GM19025 (cell line): ENCODE measurements around the gene RADIL.
"Not testable (repeated sequence)": the region's sequence is repeated elsewhere in the genome, so short reads cannot be mapped to it uniquely, and the experiment has no call there.

Source experiments
- ATAC-seq: cut with Tn5 transposase; IDR thresholded peaks from one replicate; pipeline ENCODE4 v1.9.1; 2021; ENCODE audit warnings: mild to moderate bottlenecking, low read depth, moderate library complexity; ENCODE audit not compliant: unreplicated experiment

RADIL gene, protein sequence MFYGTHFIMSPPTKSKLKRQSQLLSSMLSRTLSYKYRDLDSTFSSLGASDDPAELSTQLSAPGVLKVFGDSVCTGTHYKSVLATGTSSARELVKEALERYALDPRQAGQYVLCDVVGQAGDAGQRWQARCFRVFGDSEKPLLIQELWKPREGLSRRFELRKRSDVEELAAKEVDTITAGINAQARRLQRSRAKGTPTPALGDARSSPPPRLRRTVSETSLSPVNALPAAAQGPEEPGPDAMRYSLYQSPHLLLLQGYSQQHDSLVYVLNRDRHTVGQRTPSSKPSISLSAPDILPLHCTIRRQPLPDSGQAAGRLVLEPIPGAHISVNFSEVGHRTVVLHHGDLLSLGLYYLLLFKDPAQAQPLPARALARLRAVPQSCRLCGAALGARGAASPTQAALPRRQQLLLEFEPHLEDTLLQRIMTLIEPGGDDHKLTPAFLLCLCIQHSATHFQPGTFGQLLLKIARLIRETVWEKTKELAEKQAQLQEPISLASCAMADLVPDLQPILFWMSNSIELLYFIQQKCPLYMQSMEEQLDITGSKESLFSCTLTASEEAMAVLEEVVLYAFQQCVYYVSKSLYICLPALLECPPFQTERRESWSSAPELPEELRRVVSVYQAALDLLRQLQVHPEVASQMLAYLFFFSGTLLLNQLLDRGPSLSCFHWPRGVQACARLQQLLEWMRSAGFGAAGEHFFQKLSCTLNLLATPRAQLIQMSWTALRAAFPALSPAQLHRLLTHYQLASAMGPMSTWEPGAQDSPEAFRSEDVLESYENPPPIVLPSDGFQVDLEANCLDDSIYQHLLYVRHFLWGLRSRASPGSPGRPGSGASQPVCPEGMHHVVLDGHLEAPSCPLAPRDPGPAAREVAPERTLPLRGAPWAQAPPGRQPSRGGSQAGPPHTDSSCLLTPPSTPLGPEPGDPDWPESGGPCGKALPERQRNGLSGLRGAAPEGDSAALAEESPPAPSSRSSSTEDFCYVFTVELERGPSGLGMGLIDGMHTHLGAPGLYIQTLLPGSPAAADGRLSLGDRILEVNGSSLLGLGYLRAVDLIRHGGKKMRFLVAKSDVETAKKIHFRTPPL

DNA sequence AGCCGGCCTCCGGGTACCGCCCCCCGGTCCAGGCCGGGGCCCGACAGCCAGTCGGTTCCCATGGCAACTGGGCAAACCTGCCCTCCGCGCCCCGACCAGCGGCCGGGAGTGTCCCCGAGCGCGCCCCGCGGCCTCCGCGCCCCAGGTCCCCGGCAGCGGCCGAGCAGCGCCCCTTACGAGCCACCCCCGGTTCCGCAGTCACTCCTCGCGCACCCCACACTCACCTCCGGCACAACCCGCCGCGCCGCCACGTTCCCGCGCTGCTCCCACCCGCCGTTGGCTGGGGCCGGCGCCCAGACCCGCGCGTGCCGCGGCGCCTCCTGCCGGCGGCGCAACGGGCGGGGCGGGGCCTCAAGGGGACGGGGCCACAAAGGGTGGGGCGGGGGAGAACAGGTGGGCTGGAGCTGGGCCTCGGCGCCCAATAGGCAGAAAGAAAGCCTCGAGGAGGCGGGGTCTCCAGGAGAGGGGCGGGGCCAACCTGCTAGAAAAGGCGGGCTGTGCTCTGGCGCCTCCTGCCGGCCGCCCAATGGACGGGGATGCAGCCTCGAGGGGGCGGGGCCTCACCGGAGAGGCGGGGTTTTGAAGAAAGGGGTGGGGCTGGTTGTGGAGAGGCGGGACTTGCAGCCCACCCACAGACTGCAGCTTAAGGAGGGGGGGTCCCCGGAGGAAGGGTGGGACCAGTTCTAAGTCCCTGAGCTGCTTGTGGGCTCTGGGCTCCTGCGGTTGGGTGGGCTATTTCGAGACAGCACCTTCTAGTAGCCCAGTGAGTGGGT is at the start of gene RADIL:
Gene RADIL, minus strand, starts transcription at position 345 of the 773 bp plus-strand sequence. CDS start 5,577 bp downstream, outside the sequence.
- no peak for ATAC-seq

DNA sequence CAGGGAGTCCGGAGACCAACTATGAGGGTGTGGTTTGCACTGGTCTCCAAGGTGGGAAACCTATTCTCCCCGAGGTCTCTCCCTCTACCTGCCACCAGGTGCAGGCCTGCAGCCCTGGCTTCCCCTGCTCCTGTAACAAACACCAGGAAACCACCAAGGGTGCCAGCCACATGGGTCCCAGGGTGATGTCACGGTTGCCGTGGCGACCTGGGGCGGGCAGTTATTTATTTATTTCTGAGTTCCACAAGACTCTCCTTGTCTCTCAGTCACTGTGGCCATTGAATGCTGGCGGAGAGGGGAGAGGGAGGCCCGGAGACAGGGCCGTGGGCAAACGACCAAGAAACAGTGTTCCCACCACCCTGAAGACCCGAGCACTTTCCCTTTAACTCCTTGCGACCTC is 48.4 kb upstream of the RADIL start:
- no peak for ATAC-seq

DNA sequence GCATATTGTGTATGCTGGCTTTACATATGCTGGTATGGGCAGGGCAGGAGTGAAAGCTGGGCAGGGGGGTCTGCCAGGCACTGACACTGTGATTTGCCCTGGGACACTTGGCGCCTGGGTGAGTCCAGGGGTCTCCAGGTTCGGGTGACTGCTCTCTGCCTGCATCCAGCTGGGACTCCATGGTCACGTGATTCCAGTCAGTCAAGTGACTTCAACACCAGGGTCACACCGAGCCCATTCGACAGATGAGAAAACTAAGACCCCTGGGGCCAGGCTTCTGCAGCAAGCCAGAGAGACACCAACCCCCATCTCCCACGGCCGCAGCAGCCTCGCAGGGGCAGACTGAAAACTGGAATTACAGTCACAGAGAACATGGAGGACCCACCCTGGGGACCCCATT is 45.5 kb upstream of the RADIL start:
- ATAC-seq, result no peak

DNA sequence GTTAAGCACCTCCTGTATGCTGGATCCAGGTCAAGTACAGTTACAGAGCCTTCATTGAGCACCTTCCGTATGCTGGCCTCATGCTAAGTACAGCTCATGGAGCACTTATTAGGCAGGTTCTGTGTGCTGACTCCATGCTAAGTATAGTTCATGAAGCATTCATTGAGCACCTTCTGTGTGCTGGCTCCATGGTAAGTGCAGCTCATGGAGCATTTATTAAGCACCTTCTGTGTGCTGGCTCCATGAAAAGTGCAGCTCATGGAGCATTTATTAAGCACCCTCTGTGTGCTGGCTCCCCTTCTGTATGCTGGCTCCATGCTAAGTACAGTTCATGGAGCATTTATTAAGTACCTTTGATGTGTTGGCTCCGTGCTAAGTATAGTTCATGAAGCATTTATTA is 44.9 kb upstream of the RADIL start:
- ATAC-seq, result no peak

DNA sequence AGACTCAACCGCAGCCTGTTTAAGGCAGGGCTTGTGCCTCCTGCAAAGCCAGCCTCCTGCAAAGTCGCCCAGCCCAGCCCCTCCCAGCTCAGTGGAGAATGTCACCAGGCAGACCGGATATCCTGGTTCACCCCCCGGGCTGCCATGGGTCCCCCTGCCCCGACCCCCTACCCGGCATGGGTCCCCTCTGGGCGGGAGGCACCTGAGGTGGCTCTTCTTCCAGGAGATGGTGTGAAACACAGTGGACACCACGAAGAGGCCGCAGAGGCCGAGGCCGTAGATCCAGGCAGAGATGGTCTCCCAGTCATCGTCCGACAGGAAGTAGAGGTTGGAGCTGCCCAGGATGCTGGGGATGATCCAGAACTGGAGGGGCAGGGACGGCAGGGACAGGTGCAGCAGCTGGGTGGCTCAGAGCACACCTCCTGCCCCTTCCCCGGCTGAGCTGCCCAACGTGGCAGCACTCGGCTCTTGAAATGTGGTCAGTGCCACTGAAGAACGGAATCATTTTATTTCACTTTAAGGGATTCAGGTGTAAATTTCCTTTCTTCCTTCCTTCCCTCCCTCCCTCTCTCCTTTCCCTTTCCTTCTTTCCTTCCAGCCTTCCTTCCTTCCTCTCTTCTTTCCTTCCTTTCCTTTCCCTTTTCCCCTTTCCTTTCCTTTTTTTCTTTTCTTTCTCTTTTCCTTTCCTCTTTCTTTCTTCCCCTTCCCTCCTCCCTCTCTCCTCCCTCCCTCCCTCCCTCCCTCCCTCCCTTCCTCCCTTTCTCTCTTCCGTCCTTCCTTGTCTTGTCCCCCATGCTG is 36.7 kb upstream of the RADIL start:
- ATAC-seq, result no peak

DNA sequence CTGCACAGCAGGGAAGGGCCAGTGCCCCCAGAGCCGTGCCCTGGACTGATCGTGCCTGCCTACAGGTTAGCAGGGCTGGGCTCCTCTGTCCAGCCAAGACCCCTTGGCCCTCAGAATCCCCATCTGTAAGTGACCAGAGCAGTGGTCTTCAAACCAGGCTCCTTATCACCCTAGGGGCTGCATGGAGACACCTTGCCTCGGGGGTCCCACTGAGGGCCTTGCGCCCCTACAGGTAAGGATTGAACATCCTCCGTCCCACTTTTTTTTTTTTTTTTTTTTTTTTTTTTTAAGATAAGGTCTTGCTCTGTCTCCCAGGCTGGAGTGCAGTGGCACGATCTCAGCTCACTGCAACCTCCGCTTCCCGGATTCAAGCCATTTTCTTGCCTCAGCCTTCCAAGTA is 32.6 kb upstream of the RADIL start:
- no peak for ATAC-seq

DNA sequence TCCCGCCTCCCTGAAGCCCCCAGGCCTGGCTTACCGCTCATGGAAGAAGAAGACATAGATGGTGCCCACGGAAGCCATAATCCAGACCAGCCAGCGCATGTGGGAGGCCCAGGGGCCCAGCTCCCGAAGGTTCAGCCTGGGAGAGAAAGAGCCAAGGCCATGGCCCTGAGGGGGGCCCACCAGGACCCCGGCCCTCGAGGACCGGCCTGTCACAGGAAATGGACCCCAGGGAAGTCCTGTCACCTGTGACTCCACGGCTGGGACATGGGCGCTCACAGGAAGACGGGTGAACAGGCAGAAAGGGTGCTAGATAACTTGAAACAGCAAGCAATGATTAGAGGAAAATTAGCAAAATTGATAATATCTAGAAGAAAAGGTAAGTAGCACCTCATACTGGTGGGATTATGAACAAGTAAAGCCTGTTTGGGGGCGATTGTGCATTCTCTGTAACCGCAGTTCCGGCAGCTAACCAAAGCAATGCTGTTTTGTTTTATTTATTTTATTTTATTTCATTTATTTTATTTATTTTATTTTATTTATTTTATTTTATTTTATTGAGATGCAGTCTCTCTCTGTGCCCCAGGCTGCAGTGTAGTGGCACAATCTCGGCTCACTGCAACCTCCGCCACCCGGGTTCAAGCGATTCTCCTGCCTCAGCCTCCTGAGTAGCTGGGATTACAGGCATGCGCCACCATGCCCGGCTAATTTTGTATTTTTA is 27.8 kb upstream of the RADIL start:
- no peak for ATAC-seq

DNA sequence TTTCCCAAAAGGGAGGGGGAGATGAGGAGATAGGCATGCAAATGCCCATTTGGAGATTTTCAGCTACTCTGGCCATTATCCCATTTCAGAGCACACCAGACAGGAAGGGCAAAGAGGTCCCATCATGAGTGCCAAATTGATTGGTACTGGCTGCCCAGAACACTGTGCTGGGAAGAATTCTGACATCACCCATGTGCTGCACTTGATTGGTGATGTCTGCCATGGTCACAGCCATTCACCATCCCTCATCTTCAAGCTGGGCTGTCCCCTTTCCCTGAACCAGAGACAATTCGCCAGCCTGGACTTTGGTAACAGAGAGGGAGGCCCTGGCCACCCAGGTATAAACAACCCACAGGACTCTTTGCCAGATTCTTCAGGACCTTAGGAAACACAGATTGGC is 23.2 kb upstream of the RADIL start:
- ATAC-seq, result no peak

DNA sequence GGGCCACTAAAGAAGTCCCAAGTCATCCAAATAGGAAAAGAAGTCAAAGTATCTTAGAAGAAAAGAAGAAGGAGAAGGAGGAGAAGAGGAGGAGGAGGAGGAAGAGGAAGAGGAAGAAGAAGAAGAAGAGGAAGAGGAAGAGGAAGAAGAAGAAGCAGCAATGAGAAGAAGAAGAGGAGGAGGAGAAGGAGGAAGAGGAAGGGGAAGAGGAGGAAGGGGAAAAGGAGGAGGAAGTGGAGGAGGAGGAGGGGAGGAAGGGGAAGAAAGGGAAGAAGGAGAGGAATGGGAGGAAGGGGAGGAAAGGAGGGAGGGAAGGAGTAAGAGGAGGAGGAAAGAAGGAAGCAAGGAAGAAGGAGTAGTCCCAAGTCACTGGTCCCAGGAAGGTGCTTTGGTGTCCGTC is 21.7 kb upstream of the RADIL start:
- no peak for ATAC-seq

DNA sequence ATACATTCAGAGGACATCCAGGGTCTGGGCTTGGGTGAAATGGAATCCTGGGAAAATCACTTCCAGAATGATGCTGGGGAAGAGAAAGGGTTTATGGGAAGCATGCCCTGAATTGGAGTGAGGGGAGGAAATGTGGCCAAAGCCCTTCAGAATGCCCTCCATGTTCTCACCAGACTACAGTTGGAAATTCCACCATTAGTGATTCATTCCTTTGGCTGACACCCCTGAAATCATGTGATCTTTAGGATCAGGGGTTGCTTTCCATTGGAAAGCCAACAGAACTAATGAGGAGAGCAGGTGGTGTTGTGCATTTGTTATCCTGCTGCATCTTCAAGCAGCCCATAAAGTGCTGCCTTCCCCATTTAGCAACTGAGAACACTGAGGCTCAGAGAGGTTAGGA is 20.8 kb upstream of the RADIL start:
- ATAC-seq, result no peak

DNA sequence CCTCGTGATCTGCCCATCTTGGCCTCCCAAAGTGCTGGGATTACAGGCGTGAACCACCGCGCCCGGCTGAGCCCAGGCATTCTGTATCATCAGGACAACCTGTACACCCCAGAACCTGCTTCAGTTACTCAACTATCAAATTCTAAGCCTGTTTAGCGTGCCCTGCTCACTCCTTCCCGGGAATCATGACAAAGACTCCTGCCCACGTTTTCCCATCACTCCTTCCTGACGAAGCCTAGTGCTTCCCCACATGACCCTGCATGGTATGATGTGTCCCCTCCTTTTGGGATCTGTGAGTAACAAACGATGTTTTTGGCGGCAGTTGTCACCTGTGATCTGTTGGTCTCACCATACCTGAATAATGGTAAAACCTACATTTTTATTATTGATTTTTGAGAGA is 12.2 kb upstream of the RADIL start:
- ATAC-seq, result no peak

DNA sequence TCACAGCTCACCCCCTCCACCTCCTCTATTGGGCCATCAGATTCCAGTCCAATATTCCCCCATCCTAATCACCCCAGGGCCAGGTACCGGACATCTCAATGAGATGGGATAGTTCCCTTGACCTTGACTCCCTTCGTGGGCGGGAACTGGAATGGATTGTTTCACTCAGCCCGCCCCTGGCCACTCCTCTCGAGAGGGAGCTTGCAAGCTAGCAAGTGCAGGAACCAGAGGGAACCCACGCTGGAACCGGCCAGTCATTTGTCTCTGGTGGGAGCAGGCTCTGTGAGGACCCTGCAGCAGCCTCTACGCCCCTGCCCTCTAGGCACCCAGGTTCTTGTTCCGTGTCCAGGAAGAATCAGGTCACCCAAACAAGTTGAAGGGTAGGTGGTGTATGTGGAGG is 11.0 kb upstream of the RADIL start:
- ATAC-seq, result no peak

DNA sequence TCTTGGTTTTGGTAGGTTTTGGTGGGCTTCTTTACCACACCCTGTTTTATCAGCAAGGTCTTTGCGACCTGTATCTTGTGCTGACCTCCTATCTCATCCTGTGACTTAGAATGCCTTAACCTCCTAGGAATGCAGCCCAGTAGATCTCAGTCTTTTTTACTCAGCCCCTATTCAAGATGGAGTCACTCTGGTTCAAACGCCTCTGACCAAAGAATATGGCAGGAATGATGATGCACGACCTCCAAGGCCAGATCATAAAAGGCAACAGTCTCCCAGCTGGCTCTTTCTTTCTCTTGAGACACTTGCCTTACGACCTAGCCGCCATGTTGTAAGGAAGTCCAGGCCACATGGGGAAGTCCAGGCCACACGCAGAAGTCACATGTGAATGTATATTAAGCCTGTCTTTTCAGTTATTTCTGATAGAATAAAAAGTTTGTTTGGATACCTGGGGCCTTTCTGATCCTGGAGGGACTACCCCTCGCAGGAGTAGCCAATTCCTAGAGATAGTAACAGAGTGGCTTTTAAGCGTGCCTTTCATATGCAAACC is 10.5 kb upstream of the RADIL start:
- ATAC-seq, result no peak

DNA sequence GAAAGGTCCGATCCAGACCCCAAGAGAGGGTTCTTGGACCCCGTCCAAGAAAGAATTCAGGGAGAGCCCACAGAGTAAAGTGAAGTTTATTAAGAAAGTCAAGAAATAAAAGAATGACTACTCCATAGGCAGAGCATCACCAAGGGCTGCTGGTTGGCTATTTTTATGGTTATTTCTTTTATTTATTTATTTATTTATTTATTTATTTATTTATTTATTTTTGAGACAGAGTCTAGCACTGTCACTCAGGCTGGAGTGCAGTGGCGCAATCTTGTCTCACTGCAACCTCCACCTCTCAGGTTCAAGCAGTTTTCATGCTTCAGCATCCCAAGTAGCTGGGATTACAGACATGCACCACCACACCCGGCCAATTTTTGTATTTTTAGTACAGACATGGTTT is 9.7 kb upstream of the RADIL start:
- ATAC-seq, result not testable (repeated sequence)

DNA sequence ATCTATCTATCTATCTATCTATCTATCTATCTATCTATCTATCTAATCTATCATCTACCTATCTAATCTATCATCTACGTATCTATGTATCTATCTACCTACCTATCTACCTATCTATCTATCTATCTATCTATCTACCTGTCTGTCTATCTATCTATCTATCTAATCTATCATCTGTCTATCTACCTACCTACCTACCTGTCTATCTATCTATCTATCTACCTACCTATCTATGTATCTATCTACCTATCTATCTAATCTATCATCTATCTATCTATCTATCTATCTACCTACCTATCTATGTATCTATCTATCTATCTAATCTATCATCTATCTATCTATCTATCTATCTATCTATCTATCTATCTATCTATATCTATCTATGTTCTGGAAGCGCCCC is 8.0 kb upstream of the RADIL start:
- not testable (repeated sequence) for ATAC-seq

DNA sequence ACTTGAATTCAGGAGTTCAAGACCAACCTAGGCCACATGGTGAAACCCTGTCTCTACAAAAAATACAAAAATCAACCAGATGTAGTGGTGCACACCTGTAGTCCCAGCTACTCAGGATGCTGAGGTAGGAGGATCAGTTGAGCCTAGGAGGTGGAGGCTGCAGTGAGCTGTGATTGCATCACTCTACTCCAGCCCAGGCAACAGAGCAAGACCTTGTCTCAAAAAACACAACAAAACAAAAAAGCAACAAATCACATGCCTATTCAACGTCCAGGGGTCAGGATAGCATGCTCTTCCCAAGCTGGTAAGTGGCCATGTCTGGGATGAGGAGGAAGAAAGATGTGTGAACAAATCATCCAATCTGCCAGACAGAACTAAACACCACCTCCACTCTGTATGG is 6.2 kb upstream of the RADIL start:
- ATAC-seq, result no peak

DNA sequence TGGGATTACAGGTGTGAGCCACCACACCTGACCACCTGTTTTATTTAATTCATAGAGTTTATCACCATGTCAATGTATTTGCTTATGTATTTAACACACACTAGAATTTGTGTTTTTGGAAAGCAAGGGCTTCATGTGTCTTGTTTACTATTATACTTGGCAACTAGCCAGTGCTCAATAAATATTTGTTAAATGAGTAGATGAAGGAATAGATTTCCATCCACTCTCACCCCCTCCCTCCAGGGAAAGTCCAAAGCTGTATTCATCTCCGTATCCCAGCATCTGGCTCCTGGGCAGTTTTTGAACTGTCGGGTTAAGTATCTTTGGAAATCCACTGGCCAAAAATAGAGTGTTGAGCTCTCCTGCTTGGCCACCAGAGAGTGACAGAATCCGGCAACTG is 4.6 kb upstream of the RADIL start:
- ATAC-seq, result no peak

DNA sequence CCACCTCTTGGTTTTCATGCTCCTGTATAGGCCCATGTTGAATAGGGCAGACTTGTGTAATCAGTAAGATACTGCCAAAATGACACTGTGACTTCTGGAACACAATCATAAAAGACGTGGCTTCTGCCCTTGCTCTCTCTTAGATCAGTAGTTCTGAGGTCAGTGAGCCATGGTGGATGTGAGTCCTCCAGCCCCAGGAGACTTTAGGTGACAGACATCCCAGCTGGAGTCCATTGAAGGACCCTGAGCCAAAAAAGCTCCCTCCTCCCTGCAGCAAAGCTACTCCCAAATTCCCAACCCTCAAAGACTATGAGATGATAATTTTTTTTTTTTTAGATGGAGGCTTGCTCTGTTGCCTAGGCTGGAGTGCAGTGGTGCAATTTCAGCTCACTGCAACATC is 3.2 kb upstream of the RADIL start:
- no peak for ATAC-seq

DNA sequence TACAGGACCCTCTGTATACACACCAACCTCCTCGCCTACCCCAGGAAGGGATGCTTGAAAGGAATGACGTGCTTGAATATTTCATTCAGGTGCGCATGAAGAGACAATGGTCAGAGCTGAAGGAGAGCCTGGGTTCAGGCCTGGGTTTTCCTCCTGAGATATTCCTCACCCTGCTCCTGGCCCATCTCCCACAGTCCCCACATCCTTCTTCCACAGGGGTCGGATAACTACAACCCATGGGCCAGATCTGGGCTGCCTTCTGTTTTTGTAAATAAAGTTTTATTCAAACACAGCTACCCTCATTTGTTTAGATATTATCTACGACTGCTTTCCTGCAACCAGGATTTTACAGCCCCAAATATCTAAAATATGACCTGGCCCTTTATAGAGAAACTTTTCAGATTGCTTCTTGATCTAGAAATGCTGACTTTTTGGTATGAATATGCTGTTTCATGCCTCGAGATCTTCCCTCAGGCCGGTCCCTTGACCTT is 1.8 kb upstream of the RADIL start:
- ATAC-seq, result no peak
